ENCODE measurements around the gene DNAJC1. TPM values are rescaled to one million over a fixed set of nuclear protein-coding genes. Genes with fewer than 3 reads are reported as not detected.

DNAJC1 gene
- polyA plus RNA-seq, 1 donor (not counting 4 experiments of a cell fraction or from before 2014, with no cell fraction given): 24.8 TPM

DNA sequence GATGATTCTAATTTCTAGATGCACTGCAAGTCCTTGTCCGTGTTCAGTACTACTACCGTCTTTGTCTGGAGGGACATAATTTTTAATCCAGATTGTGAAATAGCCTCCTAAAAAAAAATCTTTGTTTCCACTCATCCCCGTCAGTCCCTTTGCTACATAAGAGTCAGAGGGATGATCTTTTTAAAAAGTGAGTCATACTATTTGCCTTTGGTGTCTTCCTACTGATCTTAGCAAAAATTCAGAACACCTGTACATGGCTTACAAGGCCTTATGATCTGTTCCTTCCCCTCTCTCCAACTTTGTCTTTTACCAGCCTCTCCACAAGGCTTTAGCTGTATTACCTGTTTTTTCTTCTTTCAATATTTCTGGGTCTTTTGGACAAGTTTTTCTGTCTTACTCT lies 296.0 kb downstream of the DNAJC1 start:
- H3K4me2 ChIP-seq (ENCODE audit: control insufficient read depth, extremely low read depth, insufficient read depth, low read depth, low read length): no peak overlapping the region
- H3K27me3 ChIP-seq (ENCODE audit: control insufficient read depth, extremely low read depth, insufficient read depth, low read length): no peaks in the 10 kb centered on the region
- peaks cover 3% of the 10 kb centered on the region for H4K20me1 ChIP-seq (ENCODE audit: control insufficient read depth, extremely low read depth, insufficient read depth, low read length)
- TF ChIP-seq EZH2 (IDR thresholded peaks at IDR 0.05; ENCODE audit: low read length): no peak
- TF ChIP-seq, protein P1, sequence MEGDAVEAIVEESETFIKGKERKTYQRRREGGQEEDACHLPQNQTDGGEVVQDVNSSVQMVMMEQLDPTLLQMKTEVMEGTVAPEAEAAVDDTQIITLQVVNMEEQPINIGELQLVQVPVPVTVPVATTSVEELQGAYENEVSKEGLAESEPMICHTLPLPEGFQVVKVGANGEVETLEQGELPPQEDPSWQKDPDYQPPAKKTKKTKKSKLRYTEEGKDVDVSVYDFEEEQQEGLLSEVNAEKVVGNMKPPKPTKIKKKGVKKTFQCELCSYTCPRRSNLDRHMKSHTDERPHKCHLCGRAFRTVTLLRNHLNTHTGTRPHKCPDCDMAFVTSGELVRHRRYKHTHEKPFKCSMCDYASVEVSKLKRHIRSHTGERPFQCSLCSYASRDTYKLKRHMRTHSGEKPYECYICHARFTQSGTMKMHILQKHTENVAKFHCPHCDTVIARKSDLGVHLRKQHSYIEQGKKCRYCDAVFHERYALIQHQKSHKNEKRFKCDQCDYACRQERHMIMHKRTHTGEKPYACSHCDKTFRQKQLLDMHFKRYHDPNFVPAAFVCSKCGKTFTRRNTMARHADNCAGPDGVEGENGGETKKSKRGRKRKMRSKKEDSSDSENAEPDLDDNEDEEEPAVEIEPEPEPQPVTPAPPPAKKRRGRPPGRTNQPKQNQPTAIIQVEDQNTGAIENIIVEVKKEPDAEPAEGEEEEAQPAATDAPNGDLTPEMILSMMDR (optimal IDR thresholded peaks at IDR 0.05 in 1 of 3, IDR thresholded peaks at IDR 0.05 in 1 of 3, conservative IDR thresholded peaks at IDR 0.05 in 1 of 3; ENCODE audit: extremely low read depth in 1 of 3, insufficient read depth in 2 of 3, low read length in 3 of 3): no peak
- no peak overlapping the region for H3K4me3 ChIP-seq (ENCODE audit: control insufficient read depth in 2 of 3, extremely low read depth in 1 of 3, insufficient read depth in 2 of 3, low read depth in 1 of 3, low read length in 3 of 3)
- H3K9me3 ChIP-seq (ENCODE audit: control insufficient read depth, low read depth, low read length): no peaks in the 10 kb centered on the region
- H3K4me1 ChIP-seq (ENCODE audit: control insufficient read depth, extremely low read depth, insufficient read depth, low read length): no peaks in the 10 kb centered on the region
- no peak overlapping the region for H3K9ac ChIP-seq (ENCODE audit: control insufficient read depth, extremely low read depth, insufficient read depth, low read length)
- DNase-seq (ENCODE audit: low read depth, low spot score) (no peak), FAIRE-seq (no peak)
- dilution Hi-C loops (cut with MboI; ENCODE audit: extremely low pct_ligation_motif_present, low sequenced_read_pairs): no loop called here
- peaks cover 37% of the 10 kb centered on the region for H3K79me2 ChIP-seq (ENCODE audit: control insufficient read depth, insufficient read depth, low read length)
- no peak overlapping the region for H2AFZ ChIP-seq (ENCODE audit: control insufficient read depth, low read length)
- no peaks in the 10 kb centered on the region for H3K9me1 ChIP-seq (ENCODE audit: control insufficient read depth, extremely low read depth, insufficient read depth, low read length)
- peaks cover 5 to 8% of the 10 kb centered on the region in 2 experiments for H3K36me3 ChIP-seq (ENCODE audit: control insufficient read depth in 2 of 2, extremely low read depth in 1 of 2, insufficient read depth in 2 of 2, low read length in 2 of 2)
- no peak overlapping the region for H3K27ac ChIP-seq (ENCODE audit: control insufficient read depth, insufficient read depth, low read length)

Small RNA genes lying within 50 kb of the gene (small RNA-seq; reads per million reads assigned to genes)
- gene RN7SKP219 (ENCODE audit: insufficient read length in 3 of 3, low read depth in 3 of 3, low replicate concordance in 1 of 3): 0 reads per million in 3 experiments
- gene RN7SKP37 (ENCODE audit: insufficient read length in 3 of 3, low read depth in 3 of 3, low replicate concordance in 1 of 3): 0 reads per million in 3 experiments

Other genes starting within 250 kb of the DNAJC1 start
- gene EBLN1, start 214.3 kb upstream of the DNAJC1 start, polyA plus RNA-seq: not detected in 3 replicates